ENCODE results near the gene PRKCA.

The PRKCA gene

DNA sequence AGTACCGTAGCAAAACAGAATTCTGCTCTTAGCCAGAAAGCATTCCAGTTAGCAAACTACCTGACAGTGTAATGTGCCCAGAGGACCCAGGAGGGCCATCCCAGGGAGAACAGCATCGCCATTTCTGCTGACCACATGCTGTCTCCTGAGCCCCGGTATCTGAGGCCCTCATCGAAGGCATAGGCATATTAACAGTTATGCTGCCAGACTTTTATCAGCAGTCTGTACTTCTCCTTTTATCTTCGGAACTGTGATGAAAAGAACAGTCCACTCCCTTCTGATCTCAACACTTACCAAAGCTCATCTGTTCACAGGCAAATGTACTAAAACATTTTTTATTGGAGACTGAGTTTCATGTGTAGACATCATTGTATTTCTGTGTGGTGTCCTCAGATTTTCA, 236.4 kb downstream of the PRKCA start:
- TF ChIP-seq CTCF (IDR thresholded peaks at IDR 0.05; ENCODE audit: insufficient read depth, low read depth, low read length, missing control alignments) = no peak
- no peak overlapping the region for H3K4me3 ChIP-seq (ENCODE audit: low read length)
- no peak for DNase-seq (ENCODE audit: low read depth)

DNA sequence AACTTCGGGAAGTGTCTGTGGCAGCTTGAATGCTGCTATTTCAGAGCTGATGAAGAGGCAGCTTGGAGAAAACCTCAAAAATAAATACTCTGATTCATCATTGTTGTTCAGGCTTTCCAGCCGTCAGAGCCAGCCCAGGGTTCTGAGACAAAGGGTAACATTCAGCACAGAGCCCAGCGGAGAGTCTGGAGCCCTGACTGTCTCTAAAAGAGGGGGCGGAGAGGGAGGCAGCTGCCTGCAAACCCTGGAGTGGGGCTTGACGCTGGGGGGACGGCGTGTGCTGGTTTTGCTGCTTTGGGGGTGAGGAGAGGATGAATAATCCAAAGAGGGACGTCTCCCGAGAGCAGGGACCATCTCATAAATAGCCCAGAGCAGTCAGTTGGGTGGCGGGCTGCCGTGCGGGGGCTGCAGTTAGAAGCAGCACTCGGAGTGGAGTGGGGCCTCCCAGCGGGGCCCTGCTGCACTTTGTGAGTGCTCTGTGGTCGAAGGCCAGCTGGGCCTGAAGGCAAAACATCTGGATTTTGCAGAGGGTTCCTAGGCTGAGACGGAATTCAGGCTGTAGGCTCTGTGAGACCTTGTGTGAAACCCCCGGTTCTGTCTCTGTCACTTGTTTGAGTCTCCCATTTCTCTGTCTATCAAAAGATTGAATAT, 237.8 kb downstream of the PRKCA start:
- DNase-seq (ENCODE audit: low read depth) = peak; percentile 58
- no peak overlapping the region for H3K4me3 ChIP-seq (ENCODE audit: low read length)
- TF ChIP-seq CTCF (IDR thresholded peaks at IDR 0.05; ENCODE audit: insufficient read depth, low read depth, low read length, missing control alignments) = no peak

DNA sequence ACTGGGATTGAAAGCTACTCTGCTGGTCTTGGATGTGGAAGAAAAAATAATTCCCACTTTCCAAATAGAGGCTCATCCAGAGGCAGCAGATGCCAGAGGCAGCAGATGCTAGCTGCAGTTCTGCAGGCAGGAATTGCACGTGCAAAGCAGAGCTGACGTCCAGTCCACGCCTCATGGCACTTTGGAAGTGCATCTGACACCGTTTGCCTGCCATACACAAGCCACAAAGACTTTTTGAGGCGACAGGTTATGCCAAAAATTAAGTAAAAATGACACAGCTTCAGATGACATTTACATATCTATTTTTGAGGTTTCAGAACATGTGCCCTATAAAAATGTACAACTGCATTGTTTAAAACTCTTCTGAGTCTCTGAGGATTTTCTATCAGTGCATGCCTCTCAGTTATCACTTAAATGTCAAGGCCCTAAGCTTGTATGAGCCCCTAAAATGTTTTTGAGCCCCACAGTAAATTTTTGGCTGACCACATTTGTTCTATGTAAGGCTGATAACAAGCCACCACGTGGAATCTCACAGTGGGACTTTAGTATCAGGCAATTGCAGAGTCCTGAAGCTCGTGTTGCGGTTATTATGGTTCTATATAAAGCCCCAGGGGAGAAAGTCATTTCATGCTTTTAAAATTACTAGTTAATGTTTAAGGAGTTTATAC, 239.2 kb downstream of the PRKCA start:
- DNase-seq (ENCODE audit: low read depth) = peak; percentile 45
- no peak overlapping the region for H3K4me3 ChIP-seq (ENCODE audit: low read length)
- TF ChIP-seq CTCF (IDR thresholded peaks at IDR 0.05; ENCODE audit: insufficient read depth, low read depth, low read length, missing control alignments) = no peak

DNA sequence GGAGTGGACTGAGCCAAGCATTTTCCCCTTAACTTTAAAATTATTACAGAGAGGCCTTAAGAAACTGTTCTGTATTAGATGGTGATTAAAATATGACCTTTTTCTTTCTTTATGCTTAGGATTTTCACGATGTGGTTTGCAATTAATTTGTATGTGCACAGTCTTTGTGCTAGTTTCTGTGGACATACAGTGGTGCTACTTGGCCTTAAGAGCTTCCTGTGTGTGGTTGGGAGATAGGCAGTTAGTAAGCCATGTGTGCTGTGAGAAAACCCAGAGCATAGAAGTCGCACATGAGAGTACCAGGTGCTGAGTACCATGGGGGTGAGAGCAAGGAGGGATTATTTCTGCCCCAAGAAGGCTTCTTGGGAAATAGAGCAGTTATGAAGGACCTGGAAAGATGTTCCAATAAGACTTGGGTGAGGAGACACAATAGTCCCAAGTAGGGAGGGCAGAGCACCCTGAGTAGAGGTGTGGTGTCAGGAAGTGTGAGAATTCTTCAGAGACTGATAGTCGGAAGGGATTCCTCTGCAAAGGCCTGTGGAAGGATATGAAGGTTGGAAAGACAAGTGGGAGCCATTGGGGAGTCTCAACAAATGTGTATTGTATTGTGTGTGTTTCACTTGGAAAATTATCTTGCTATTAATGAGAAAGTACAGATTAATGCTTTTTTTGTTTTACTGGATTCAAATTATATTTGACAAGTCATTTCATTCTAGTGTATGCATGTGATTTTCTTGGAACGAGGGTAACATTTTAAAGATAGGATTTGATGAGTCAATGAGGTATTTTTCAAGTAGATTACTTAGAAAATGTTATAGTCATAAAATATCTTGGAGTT, 239.9 kb downstream of the PRKCA start:
- peak; percentile 25 for DNase-seq (ENCODE audit: low read depth)
- no peak for TF ChIP-seq CTCF (IDR thresholded peaks at IDR 0.05; ENCODE audit: insufficient read depth, low read depth, low read length, missing control alignments)
- H3K4me3 ChIP-seq (ENCODE audit: low read length) = no peak overlapping the region

GRCh38 chr17:66542967-66543520, 240.6 kb downstream of the PRKCA start:
- no peak for DNase-seq (ENCODE audit: low read depth)
- no peak for TF ChIP-seq CTCF (IDR thresholded peaks at IDR 0.05; ENCODE audit: insufficient read depth, low read depth, low read length, missing control alignments)
- no peak overlapping the region for H3K4me3 ChIP-seq (ENCODE audit: low read length)

DNA sequence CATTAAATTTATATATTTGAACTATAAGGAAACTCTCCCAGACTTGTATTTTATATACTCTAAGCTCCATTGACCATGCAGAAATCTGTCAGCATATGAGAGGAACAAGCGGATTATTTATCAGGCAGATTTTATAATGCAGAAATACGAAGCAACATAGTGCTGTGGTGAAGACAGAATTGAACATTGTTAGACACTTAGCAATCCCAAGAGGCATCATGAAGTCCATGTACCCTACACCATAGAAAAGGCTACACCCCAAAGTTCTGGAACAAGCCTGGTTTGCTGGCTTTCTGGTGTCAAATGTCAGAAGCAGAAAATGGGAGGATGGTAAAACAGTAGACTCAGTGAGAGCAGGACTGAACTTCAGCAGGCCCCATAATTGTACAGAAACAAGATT, 241.1 kb downstream of the PRKCA start:
- H3K4me3 ChIP-seq (ENCODE audit: low read length) = no peak overlapping the region
- TF ChIP-seq CTCF (IDR thresholded peaks at IDR 0.05; ENCODE audit: insufficient read depth, low read depth, low read length, missing control alignments) = no peak
- no peak for DNase-seq (ENCODE audit: low read depth)

Measured in epithelial cell of esophagus (primary cell).